Breast epithelium (tissue), 3 donors: Measurements from ENCODE around the gene PRKCE.

Experiments
- POLR2A ChIP-seq: fragments of 450-650 bp; IDR thresholded peaks from one replicate; pipeline ENCODE4 v1.6.1; 2016; ENCODE audit warnings: antibody characterized with exemption, mild to moderate bottlenecking, moderate library complexity
- TF ChIP-seq, protein P1 (sequence below), 3 donors: fragments of 450-650 bp; IDR thresholded peaks; one replicate each; pipeline ENCODE4 v1.5.1; 2016 to 2017; ENCODE audit warnings: antibody characterized with exemption in 3 of 3, mild to moderate bottlenecking in 3 of 3, moderate library complexity in 3 of 3

DNA sequence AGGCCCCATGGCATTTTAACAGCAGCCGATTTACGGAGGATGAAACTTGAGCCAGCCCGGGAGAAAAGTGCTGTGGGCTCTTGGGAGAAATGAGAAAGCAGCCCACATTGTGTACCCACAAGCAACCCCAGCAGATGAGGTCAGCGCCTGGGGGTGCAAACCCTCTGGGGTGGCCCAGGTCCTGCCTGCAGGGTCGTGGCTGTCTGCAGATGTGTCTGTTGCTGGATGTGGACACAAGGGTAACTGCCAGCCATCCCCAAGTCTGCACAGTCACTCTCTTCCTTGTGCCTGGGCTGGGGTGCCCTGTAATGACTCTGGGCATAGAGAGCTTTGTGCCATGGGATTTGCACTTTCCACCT is 170.8 kb downstream of the PRKCE start:
- TF ChIP-seq, protein P1, sequence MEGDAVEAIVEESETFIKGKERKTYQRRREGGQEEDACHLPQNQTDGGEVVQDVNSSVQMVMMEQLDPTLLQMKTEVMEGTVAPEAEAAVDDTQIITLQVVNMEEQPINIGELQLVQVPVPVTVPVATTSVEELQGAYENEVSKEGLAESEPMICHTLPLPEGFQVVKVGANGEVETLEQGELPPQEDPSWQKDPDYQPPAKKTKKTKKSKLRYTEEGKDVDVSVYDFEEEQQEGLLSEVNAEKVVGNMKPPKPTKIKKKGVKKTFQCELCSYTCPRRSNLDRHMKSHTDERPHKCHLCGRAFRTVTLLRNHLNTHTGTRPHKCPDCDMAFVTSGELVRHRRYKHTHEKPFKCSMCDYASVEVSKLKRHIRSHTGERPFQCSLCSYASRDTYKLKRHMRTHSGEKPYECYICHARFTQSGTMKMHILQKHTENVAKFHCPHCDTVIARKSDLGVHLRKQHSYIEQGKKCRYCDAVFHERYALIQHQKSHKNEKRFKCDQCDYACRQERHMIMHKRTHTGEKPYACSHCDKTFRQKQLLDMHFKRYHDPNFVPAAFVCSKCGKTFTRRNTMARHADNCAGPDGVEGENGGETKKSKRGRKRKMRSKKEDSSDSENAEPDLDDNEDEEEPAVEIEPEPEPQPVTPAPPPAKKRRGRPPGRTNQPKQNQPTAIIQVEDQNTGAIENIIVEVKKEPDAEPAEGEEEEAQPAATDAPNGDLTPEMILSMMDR (IDR thresholded peaks at IDR 0.05) = no peak
- TF ChIP-seq POLR2A = no peak
